ENCODE results near the gene SLC17A7.

- no peak for TF ChIP-seq ZNF8 (CRISPR knock-in tag; IDR thresholded peaks at IDR 0.05)
- TF ChIP-seq RARB (CRISPR knock-in tag; IDR thresholded peaks at IDR 0.05) = no peak
- no peak for TF ChIP-seq CSRNP3 (CRISPR knock-in tag; IDR thresholded peaks at IDR 0.05)
- no peak for TF ChIP-seq ARNTL (CRISPR knock-in tag; IDR thresholded peaks at IDR 0.05; ENCODE audit: borderline replicate concordance, low read depth)
Measured at GRCh38 chr19:49407079-49407478, 34.2 kb downstream of the SLC17A7 start.
